HG03066 (cell line): ENCODE results near the gene CDK11B.

ENCODE experiments used
- ATAC-seq: cut with Tn5 transposase; IDR thresholded peaks from one replicate; pipeline ENCODE4 v1.9.1; 2021; ENCODE audit warnings: low read depth; ENCODE audit not compliant: unreplicated experiment

The CDK11B gene

GRCh38 chr1:1617516-1617915, 41.3 kb downstream of the CDK11B start:
- no peak for ATAC-seq

GRCh38 chr1:1616838-1617237, 42.0 kb downstream of the CDK11B start:
- ATAC-seq: no peak

GRCh38 chr1:1616045-1616790, 42.6 kb downstream of the CDK11B start:
- ATAC-seq: peak; percentile 21

GRCh38 chr1:1615256-1616044, 43.4 kb downstream of the CDK11B start, which contains the start of gene MIB2:
Gene MIB2 (plus strand): TSS chr1:1615500. CDS start chr1:1623453, 7,953 bp downstream.
- peak; percentile 84 for ATAC-seq

- ATAC-seq: no peak
These were observed 43.9 kb downstream of the CDK11B start for GRCh38 chr1:1614954-1615255.

- no peak for ATAC-seq
These were observed 44.4 kb downstream of the CDK11B start for GRCh38 chr1:1614204-1614953.

GRCh38 chr1:1613509-1614082, 45.2 kb downstream of the CDK11B start:
- no peak for ATAC-seq

GRCh38 chr1:1612104-1612400, 46.8 kb downstream of the CDK11B start:
- ATAC-seq: no peak

- ATAC-seq: no peak
These were observed 48.0 kb downstream of the CDK11B start for GRCh38 chr1:1610796-1611195.

GRCh38 chr1:1609822-1610485, 48.9 kb downstream of the CDK11B start:
- no peak for ATAC-seq

GRCh38 chr1:1606232-1606631, 52.6 kb downstream of the CDK11B start:
- no peak for ATAC-seq

- no peak for ATAC-seq
These were observed 53.1 kb downstream of the CDK11B start for GRCh38 chr1:1605724-1606123.

- ATAC-seq: no peak
These were observed 53.7 kb downstream of the CDK11B start for GRCh38 chr1:1605034-1605591.

- ATAC-seq: no peak
These were observed 54.3 kb downstream of the CDK11B start for GRCh38 chr1:1604374-1605033.

GRCh38 chr1:1603671-1604373, 55.0 kb downstream of the CDK11B start:
- no peak for ATAC-seq

GRCh38 chr1:1602968-1603506, 55.8 kb downstream of the CDK11B start:
- ATAC-seq: no peak

- no peak for ATAC-seq
These were observed 56.4 kb downstream of the CDK11B start for GRCh38 chr1:1602304-1602967.

GRCh38 chr1:1601564-1602303, 57.1 kb downstream of the CDK11B start:
- no peak for ATAC-seq
